ENCODE results near the gene FLT1.

Gene FLT1

DNA sequence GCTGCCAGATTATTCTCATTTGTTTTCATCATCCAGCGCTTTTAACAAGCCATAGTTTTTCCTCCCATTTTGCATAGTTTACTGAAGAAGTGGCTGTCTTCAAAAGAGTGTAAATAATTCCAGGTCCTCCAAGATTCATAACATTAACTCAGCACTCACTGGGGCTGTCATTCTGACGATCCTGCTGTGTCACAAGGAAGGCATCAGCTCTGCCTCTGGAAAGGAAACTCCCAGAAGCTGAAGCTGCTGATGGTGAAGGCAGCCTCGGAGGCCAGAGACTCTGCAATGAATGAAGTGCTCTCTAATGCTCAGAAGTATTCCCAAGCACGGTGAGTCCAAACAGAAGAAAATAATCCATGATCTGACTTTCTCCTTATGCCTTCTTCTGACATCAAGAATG lies 60.0 kb downstream of the FLT1 start:
- no peak for FAIRE-seq
- DNase-seq (ENCODE audit: insufficient read length, low spot score), result no peak

DNA sequence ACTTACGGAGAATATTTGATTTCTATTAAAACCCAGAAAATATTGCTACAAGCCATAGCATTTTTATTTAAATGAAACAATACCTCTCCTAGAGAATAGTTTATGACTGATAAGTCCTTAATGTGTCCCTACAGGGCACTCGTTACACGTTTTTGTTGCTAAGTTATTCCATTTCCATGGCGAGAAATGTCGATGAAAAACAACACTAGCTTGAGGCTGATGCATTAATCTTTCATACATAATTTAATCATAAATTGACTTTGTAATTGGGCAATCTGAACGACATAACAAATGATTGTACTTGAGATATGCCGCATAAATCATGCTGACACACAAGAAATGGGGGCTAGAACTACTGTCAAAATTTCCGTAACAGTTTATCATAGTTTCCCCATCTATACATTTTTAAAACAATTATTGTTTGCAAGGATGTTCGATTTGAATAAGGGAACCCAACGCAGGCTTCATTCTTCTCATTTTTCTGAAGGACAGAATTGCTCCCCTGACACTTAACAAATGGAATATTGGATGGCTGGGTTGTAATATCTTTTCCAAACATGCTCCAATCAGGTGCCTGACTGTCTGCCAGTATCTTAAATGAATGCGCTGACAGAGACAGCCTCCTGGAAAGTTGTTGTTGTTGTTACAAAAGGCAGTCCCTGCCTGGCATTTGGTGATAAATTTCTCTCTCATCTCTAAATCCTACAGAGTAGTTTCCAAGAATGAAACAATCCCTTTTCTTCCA lies 61.9 kb downstream of the FLT1 start:
- FAIRE-seq, result no peak
- DNase-seq (ENCODE audit: insufficient read length, low spot score), result no peak

- DNase-seq (ENCODE audit: insufficient read length, low spot score), result no peak
- FAIRE-seq, result no peak
These were observed 65.1 kb downstream of the FLT1 start for GRCh38 chr13:28429685-28430290.

- DNase-seq (ENCODE audit: insufficient read length, low spot score) (no peak), FAIRE-seq (no peak)
These were observed 65.8 kb downstream of the FLT1 start for GRCh38 chr13:28429096-28429495.

- FAIRE-seq, result no peak
- no peak for DNase-seq (ENCODE audit: insufficient read length, low spot score)
These were observed 68.5 kb downstream of the FLT1 start for GRCh38 chr13:28426381-28426780.

DNA sequence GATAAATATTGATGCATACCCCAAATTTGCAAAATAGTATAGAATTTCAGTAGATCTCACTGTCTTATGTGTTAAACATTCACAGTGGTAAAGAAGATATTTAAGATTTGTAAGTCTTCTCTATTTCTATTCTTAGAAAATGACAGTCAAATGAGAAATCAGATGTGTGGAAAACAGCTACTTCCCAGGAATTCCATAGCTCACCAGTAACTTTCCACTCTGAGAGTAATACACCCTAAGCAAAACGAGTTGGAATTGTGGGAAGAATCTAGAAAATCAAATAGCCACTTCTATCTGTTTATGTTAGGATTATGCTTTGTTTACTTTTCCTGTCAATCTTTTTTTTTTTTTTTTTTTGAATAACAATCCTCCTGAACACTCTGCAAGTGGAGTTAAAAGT lies 69.1 kb downstream of the FLT1 start:
- FAIRE-seq (no peak), DNase-seq (ENCODE audit: insufficient read length, low spot score) (no peak)

DNA sequence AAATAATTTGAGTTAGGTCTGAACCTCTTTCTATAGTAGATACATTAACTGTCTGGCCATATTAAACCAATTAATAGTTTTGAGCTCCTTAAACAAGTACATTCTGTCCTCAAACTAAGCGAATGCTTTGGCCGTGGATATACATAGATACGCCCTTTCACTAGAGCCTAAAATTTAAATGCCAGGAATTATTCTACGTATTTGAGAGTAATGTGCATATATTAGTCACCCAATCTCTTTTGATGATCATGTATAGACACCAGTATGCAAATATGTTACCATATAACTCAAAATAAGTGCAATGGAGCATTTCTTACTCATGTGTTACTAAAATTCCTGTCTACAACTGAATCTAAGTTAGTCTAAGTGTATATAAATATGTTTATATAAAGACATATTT lies 70.4 kb downstream of the FLT1 start:
- no peak for FAIRE-seq

GRCh38 chr13:28423010-28423409 lies 71.9 kb downstream of the FLT1 start:
- FAIRE-seq (no peak), DNase-seq (ENCODE audit: insufficient read length, low spot score) (no peak)

More for the DNA sequence above, 70.4 kb downstream of the FLT1 start:
- DNase-seq (ENCODE audit: insufficient read length, low spot score), result no peak

DNA sequence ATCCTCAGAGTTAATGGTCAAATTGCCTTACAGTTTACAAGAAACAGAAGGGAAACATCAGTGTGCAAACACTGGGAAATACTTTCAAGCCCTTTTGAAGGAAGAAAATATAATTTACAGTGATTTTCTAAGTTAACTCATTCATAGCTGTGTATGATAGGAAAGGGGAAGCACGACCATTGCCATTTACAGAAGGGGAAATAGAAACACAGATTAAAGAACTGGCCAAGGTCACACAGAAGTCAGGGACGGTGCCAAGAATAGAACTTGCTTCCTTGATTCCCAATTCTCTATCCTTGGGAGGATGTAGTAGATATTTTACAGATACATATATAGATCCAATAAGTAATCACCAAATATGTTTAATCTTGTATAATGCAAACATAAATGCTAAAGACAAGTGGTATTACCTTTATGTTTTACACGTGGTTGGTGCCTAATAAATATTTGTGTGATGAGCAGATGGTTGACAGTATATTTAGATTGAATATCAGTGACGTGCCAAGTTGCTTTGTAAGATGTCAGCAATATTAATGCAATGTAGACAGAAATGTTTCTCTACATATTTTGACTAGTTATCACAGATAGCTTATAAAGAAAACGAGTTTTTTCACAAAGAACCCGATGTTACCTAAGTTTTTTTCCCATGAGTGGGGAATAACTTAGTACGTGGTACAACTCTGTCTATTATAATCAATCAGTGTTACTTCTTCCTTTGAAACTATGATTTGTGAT lies 73.1 kb downstream of the FLT1 start:
- FAIRE-seq (no peak), DNase-seq (ENCODE audit: insufficient read length, low spot score) (no peak)

DNA sequence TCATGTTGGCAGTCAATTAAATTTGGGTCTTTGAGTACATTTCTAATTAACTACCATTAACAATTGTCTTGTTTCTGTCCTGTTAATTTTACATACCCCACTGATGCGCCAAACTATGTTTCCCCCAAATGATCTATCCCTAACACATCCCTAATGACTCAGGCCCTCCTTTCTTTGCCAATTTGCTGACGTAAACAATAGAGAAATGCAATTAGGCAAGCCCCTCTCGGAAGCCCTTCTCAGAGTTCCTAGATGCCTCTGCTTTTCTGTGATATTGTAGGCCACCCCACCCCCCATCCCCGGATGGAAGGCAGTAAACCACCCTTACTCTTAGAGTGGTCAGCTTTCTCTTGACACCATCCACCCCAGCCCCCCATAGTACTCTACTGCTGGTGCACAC lies 74.2 kb downstream of the FLT1 start:
- FAIRE-seq, result no peak
- DNase-seq (ENCODE audit: insufficient read length, low spot score), result no peak

GRCh38 chr13:28415994-28416421 lies 78.9 kb downstream of the FLT1 start:
- FAIRE-seq, result no peak
- no peak for DNase-seq (ENCODE audit: insufficient read length, low spot score)

DNA sequence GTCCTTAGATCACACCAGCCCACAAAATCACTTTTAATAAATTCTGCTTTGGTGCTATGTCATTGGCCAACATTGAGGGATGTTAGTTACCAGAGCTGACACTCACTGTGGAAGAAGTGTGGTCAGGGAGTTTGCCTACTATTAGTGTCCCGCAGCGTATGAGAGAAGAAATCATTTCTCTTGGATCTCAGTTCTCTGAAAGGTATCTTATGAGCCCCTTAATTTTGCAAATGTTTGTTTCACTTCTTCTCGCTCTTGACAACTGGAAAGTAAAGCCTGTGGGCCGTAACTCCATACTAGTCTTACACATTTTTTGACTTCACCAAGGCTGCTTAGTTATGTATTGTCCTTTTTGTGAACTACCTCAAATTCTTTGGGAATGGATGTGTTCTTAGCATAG lies 80.9 kb downstream of the FLT1 start:
- DNase-seq (ENCODE audit: insufficient read length, low spot score) (no peak), FAIRE-seq (no peak)

DNA sequence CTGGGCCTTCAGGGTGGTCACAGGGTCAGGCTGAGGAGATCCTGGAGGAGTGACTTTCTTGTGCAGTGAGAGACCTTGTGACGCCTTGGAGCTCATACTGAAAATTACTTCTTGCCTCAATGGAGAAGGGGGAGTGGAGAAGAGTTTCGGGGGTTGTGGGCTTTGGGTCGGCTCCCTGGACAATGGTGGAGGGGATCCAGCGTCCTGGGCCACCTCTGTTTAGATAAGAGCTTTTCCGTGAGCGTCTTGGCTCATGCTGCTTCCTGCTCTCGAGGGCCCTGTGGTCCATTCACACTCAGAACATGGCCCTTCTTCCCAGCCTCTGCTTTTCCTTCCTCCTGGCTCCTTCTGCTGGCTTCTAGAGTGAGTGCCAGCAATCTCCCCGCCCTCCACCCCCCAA lies 81.9 kb downstream of the FLT1 start:
- FAIRE-seq (no peak), DNase-seq (ENCODE audit: insufficient read length, low spot score) (no peak)

GRCh38 chr13:28411831-28412353 lies 83.0 kb downstream of the FLT1 start:
- DNase-seq (ENCODE audit: insufficient read length, low spot score) (no peak), FAIRE-seq (no peak)

GRCh38 chr13:28410096-28410495 lies 84.8 kb downstream of the FLT1 start:
- DNase-seq (ENCODE audit: insufficient read length, low spot score) (no peak), FAIRE-seq (no peak)

DNA sequence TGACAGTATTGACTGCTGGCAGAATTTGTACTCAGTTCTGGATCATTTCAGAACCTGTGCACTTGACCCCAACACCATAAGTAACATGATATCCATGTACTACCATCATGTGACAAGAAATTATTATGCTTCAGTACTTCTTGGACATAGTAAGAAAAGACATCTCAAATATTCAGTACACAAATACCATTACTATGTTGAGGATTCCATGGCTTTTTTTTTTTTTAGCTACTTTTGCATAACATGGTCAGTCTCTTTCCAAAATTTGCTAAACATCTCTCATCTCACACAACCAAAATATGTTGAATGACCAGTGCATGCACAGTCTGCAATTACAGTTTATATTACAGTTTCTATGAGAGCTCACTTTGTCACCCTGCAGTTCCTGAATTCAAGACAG lies 85.3 kb downstream of the FLT1 start:
- FAIRE-seq, result no peak
- DNase-seq (ENCODE audit: insufficient read length, low spot score), result no peak

GRCh38 chr13:28408863-28409262 lies 86.1 kb downstream of the FLT1 start:
- FAIRE-seq (no peak), DNase-seq (ENCODE audit: insufficient read length, low spot score) (no peak)

DNA sequence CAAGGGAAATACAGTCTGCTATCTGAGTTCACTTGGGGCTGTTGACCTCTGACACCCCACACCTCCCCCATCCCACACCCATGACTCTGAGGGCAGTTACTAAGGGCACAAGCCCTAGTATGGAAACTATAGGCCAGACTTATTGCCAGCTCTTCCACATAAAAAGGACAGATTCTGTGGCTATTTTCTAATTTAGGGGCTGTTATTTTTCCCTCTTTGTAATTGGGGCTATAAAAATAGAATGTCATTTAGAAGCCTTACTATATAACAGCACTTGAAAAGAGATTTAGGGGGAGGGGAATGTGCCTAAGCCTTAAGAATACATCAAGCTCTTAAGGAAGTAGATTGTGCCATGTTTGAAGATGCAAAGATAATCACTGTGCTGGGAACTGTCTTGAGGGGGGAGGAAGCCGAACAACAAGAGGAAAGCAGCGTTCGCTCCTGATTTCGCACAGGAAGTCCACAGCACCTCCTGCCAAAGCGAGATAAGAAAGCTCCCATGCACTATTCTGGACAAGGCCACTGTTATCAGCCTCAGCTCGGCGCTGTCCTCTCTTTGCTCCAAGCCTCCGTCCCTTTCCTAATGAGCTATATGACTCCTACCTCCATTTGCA lies 86.6 kb downstream of the FLT1 start:
- FAIRE-seq (no peak), DNase-seq (ENCODE audit: insufficient read length, low spot score) (no peak)

GRCh38 chr13:28406733-28407266 lies 88.1 kb downstream of the FLT1 start:
- FAIRE-seq, result no peak
- no peak for DNase-seq (ENCODE audit: insufficient read length, low spot score)

DNA sequence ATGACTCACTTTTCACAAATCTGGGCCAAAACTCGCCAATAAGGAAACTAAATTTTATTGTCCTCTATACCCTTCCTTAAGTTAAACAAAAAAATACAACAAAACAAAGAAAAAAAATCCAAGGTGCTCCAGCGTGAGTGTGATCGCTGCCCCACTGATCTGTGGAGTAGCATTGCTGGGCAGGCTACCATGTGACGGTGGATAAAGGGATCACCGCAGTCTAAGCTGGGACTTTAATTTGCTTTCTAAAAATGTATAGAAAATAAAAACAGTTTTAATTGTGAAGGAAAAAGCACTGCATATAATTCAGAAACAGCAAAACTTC lies 92.9 kb downstream of the FLT1 start:
- FAIRE-seq, result no peak
- no peak for DNase-seq (ENCODE audit: insufficient read length, low spot score)
